Measurements from ENCODE around the gene PDIA5.

Gene PDIA5

GRCh38 chr3:123044981-123045763, 21.7 kb upstream of the PDIA5 start:
- H3K27me3 ChIP-seq (replicated peaks), result no peaks in the 10 kb centered on the region
- TF ChIP-seq CTCF (IDR thresholded peaks at IDR 0.05; ENCODE audit: low read depth, low read length, missing control alignments), result no peak
- in situ Hi-C loops (cut with HindIII; ENCODE audit: low pct_ligation_motif_present, low sequenced_read_pairs), result no loop called here
- no peak overlapping the region for H3K4me3 ChIP-seq (ENCODE audit: low read depth, low read length)
- H3K36me3 ChIP-seq (replicated peaks), result no peaks in the 10 kb centered on the region
- no peak overlapping the region for H3K27ac ChIP-seq
- no peak for DNase-seq

- no peak overlapping the region for H3K4me3 ChIP-seq (ENCODE audit: low read depth, low read length)
- DNase-seq, result no peak
- no peak overlapping the region for H3K27ac ChIP-seq
- no peaks in the 10 kb centered on the region for H3K27me3 ChIP-seq (replicated peaks)
- no peak for TF ChIP-seq CTCF (IDR thresholded peaks at IDR 0.05; ENCODE audit: low read depth, low read length, missing control alignments)
- no peaks in the 10 kb centered on the region for H3K36me3 ChIP-seq (replicated peaks)
- in situ Hi-C loops (cut with HindIII; ENCODE audit: low pct_ligation_motif_present, low sequenced_read_pairs), result no loop called here
Observed at GRCh38 chr3:123046262-123047061, 20.4 kb upstream of the PDIA5 start.

- TF ChIP-seq CTCF (IDR thresholded peaks at IDR 0.05; ENCODE audit: low read depth, low read length, missing control alignments), result no peak
- Histone ChIP-seq H3K36me3 (replicated peaks) (no peaks in the 10 kb centered on the region), H3K27ac (no peak overlapping the region), H3K27me3 (replicated peaks) (no peaks in the 10 kb centered on the region), H3K4me3 (ENCODE audit: low read depth, low read length) (no peak overlapping the region)
- DNase-seq, result no peak
- in situ Hi-C loops (cut with HindIII; ENCODE audit: low pct_ligation_motif_present, low sequenced_read_pairs), result no loop called here
Observed at GRCh38 chr3:123047062-123047319, 19.8 kb upstream of the PDIA5 start.

- DNase-seq, result no peak
- Histone ChIP-seq H3K27ac (no peak overlapping the region), H3K36me3 (replicated peaks) (no peaks in the 10 kb centered on the region), H3K27me3 (replicated peaks) (no peaks in the 10 kb centered on the region), H3K4me3 (ENCODE audit: low read depth, low read length) (no peak overlapping the region)
- TF ChIP-seq CTCF (IDR thresholded peaks at IDR 0.05; ENCODE audit: low read depth, low read length, missing control alignments), result no peak
- in situ Hi-C loops (cut with HindIII; ENCODE audit: low pct_ligation_motif_present, low sequenced_read_pairs), result no loop called here
Observed at GRCh38 chr3:123048480-123049237, 18.2 kb upstream of the PDIA5 start.

- Histone ChIP-seq H3K4me3 (ENCODE audit: low read depth, low read length) (no peak overlapping the region), H3K27me3 (replicated peaks) (no peaks in the 10 kb centered on the region), H3K36me3 (replicated peaks) (no peaks in the 10 kb centered on the region), H3K27ac (no peak overlapping the region)
- no peak for TF ChIP-seq CTCF (IDR thresholded peaks at IDR 0.05; ENCODE audit: low read depth, low read length, missing control alignments)
- in situ Hi-C loops (cut with HindIII; ENCODE audit: low pct_ligation_motif_present, low sequenced_read_pairs), result no loop called here
- DNase-seq, result no peak
Observed at GRCh38 chr3:123050666-123051065, 16.2 kb upstream of the PDIA5 start.

Measured in brain microvascular endothelial cell (primary cell).